HepG2 (cell line): Measurements from ENCODE around the gene SLC43A1. TPM values are rescaled to one million over a fixed set of nuclear protein-coding genes. Genes with fewer than 3 reads are reported as not detected.
A peak's percentile ranks its signal among the peaks of the same experiment; 100 is the strongest.

Source experiments
- AKNA ChIP-seq: sonication (generic); formaldehyde crosslinking; IDR thresholded peaks from 2 replicates; pipeline ENCODE4 v1.4.0; 2020; ENCODE audit warnings: missing genetic modification reagents, borderline replicate concordance
- ATAD3A ChIP-seq: sonication (generic); formaldehyde crosslinking; IDR thresholded peaks from 2 replicates; pipeline ENCODE4 v1.4.0; 2020; ENCODE audit warnings: missing genetic modification reagents
- EHMT2 ChIP-seq: fragments of 200-600 bp; sonication (generic); IDR thresholded peaks from 2 replicates; pipeline ENCODE4 v1.7.0; 2017; ENCODE audit warnings: antibody characterized with exemption, low read depth, low read length, borderline replicate concordance
- GATAD2A ChIP-seq: IDR thresholded peaks from 2 replicates; pipeline ENCODE4 v1.6.1; 2016
- HOXA7 ChIP-seq: sonication (generic); formaldehyde crosslinking; IDR thresholded peaks from 2 replicates; pipeline ENCODE4 v1.8.1; 2022; ENCODE audit warnings: mild to moderate bottlenecking, missing genetic modification reagents, moderate library complexity
- IKZF5 ChIP-seq: IDR thresholded peaks from 2 replicates; pipeline ENCODE4 v1.6.1; 2018; ENCODE audit warnings: missing genetic modification reagents, mild to moderate bottlenecking, missing compliant biosample characterization
- JUNB ChIP-seq: sonication (generic); formaldehyde crosslinking; IDR thresholded peaks from 2 replicates; pipeline ENCODE4 v1.8.0; 2022; ENCODE audit warnings: missing genetic modification reagents, mild to moderate bottlenecking, borderline replicate concordance
- NFIC ChIP-seq: IDR thresholded peaks from 2 replicates; pipeline ENCODE4 v1.6.1; 2012; ENCODE audit warnings: mild to moderate bottlenecking, low read length, inconsistent platforms
- SP1 ChIP-seq, 2 experiments: fragments of 450-650 bp in 1 of 2; sonication (generic) in 1 of 2; formaldehyde crosslinking in 1 of 2; IDR thresholded peaks; 2 replicates each; pipeline versions ENCODE4 v1.4.0 to v1.6.1; 2016 to 2020; ENCODE audit warnings: missing genetic modification reagents in 1 of 2
- TCF7L2 ChIP-seq: IDR thresholded peaks from 2 replicates; pipeline ENCODE4 v1.6.1; 2011; ENCODE audit warnings: mild to moderate bottlenecking, low read depth, low read length, moderate library complexity
- ZBTB4 ChIP-seq: sonication (generic); formaldehyde crosslinking; IDR thresholded peaks from 2 replicates; pipeline ENCODE4 v1.4.0; 2020; ENCODE audit warnings: missing genetic modification reagents, mild to moderate bottlenecking, borderline replicate concordance
- ZNF18 ChIP-seq: sonication (generic); formaldehyde crosslinking; IDR thresholded peaks from 2 replicates; pipeline ENCODE4 v1.8.0; 2022; ENCODE audit warnings: mild to moderate bottlenecking, missing genetic modification reagents; ENCODE audit not compliant: insufficient replicate concordance
- ZNF512B ChIP-seq: sonication (generic); formaldehyde crosslinking; IDR thresholded peaks from 2 replicates; pipeline ENCODE4 v1.5.1; 2020; ENCODE audit warnings: missing genetic modification reagents, mild to moderate bottlenecking, borderline replicate concordance
- ZSCAN9 ChIP-seq: IDR thresholded peaks from 2 replicates; pipeline ENCODE4 v1.6.1; 2016; ENCODE audit warnings: borderline replicate concordance
- polyA plus RNA-seq, 8 experiments: library from polyadenylated mRNA; depleted of rRNA in 3 of 8; stranded (reverse) in 7 of 8; unstranded in 1 of 8; fragments of >200 nt; fragmentation: Illumina TruSeq in 4 of 8; extraction: Trizol in 4 of 8; gene quantifications; 2 replicates each; pipeline versions ENCODE4 v1.2.1 to v1.2.3, GENCODE V29; 2011 to 2016; ENCODE audit warnings: low read depth in 4 of 8, missing spikeins in 1 of 8, mixed read lengths in 1 of 8; ENCODE audit not compliant: insufficient read depth in 1 of 8
- total RNA-seq, 5 experiments: library from RNA; depleted of rRNA; stranded (reverse); fragments of >200 nt; fragmentation: Illumina TruSeq; extraction: Trizol; gene quantifications; 2 replicates each; pipeline ENCODE4 v1.2.3, GENCODE V29; 2016; ENCODE audit warnings: low read depth in 1 of 5

SLC43A1 gene
- total and polyA plus RNA-seq, 2 of the 13 experiments (the other 11 are each of a cell fraction or from before 2014, with no cell fraction given) = 72.3 to 87.6 TPM

- no peak for TF ChIP-seq ZBTB4 (CRISPR knock-in tag)
- TF ChIP-seq GATAD2A (CRISPR knock-in tag) = peak; percentile 94
- no peak for TF ChIP-seq HOXA7 (CRISPR knock-in tag)
- TF ChIP-seq JUNB = no peak
- no peak for TF ChIP-seq ZSCAN9 (CRISPR knock-in tag)
- no peak for TF ChIP-seq ATAD3A (CRISPR knock-in tag)
- no peak; the same call in 1 of the 2 replicates for TF ChIP-seq NFIC
- no peak for TF ChIP-seq ZNF512B (CRISPR knock-in tag)
- no peak for TF ChIP-seq TCF7L2
- TF ChIP-seq EHMT2 = no peak
- TF ChIP-seq IKZF5 = no peak
- TF ChIP-seq SP1 (IDR thresholded peaks at IDR 0.05) = no peak
- no peak for TF ChIP-seq SP1 (CRISPR knock-in tag; IDR thresholded peaks at IDR 0.05)
- TF ChIP-seq AKNA (CRISPR knock-in tag) = no peak
- no peak for TF ChIP-seq ZNF18 (CRISPR knock-in tag)
Observed at GRCh38 chr11:57502870-57503269, 12.6 kb downstream of the SLC43A1 start (continued).
